ENCODE results near the gene ANTXR2. TPM values are rescaled to one million over a fixed set of nuclear protein-coding genes. Genes with fewer than 3 reads are reported as not detected.

The ANTXR2 gene
- polyA plus RNA-seq, 4 donors, result 3.6 to 41.7 (median 10.5) TPM

DNA sequence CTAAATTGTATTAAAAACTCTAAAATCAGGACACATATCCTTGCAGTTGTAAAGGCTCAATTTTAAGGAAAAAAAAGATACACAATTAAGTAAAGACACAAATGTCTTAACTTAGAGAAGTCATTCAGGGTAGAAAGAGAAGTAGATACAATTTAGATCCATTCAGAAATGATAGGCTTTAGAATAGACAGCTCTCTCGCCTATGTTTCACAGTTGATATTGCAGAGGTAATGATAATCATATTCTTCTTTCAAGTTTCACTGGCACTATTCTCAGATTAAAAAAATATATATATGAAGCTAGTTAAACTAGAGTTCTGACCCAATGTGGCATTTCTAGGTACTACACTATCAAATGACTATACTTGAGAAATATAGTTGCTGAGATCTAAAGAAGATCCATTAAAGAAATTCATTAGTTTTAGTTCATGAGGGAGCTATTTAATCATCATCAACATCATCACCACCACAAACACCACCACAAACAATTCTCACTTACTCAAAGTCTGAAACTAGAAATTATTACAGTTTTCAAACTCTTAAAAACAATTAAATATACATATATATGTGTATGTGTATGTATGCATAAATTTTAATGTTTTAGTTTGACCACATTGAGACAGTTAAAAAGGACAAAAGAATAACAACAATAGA lies 93.1 kb downstream of the ANTXR2 start:
- DNase-seq (no peak), FAIRE-seq (peak; percentile 73)
- Histone ChIP-seq H3K36me3 (ENCODE audit: control insufficient read depth in 3 of 3, insufficient read depth in 2 of 3, low read depth in 1 of 3, low read length in 3 of 3) (peaks cover 2 to 6% (median 4%) of the 10 kb centered on the region in 3 donors), H3K27me3 (ENCODE audit: control insufficient read depth in 3 of 3, insufficient read depth in 3 of 3, low read length in 3 of 3) (no peaks in the 10 kb centered on the region), H3K27ac (ENCODE audit: low read depth in 1 of 3, low read length in 2 of 3) (no peak overlapping the region), H3K4me1 (ENCODE audit: control insufficient read depth in 3 of 3, insufficient read depth in 2 of 3, low read depth in 1 of 3, low read length in 2 of 3) (no peaks in the 10 kb centered on the region), H3K4me3 (ENCODE audit: low read depth in 1 of 3, low read length in 3 of 3) (no peak overlapping the region), H3K9me3 (ENCODE audit: control insufficient read depth in 2 of 2, insufficient read depth in 1 of 2, low read depth in 1 of 2, low read length in 1 of 2) (no peaks in the 10 kb centered on the region)
- WGBS, 3 donors, result 89 to 97% (median 94%) methylated on average over 1 of the region's 1 CpG

DNA sequence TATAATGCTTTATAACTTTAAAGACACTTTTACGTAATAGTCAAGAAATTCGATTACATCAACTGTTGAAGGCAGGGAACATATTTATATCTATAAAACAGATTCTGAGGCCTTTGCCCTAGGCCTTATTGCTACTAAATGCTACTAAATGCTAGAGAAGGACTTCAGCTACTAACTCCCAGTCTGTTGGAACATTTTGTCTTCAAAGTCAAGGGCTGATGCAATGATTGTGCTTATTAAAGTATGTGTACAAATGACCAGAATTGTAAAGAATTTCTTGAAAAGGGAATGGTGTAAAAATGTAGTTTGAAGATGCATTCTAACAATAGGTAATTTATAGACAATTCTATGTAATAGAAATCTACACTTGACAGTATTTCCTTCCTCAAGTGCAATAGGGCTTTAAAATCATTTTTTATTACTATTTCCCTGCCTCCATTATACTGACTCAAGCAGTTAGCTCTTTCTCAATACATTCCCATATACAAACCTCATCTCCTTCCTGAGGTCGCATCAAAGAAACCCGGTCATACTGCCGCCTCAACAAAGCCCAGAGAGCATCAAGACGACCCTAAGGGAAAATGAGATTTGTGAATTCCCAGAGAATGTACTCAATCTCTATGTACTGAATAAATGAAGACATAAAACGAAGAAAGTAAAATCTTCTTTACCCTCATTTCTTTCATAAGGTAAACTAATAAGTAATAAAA lies 95.7 kb downstream of the ANTXR2 start:
- H3K27me3 ChIP-seq (ENCODE audit: control insufficient read depth in 3 of 3, insufficient read depth in 3 of 3, low read length in 3 of 3), result no peaks in the 10 kb centered on the region
- no peak overlapping the region for H3K4me3 ChIP-seq (ENCODE audit: low read depth in 1 of 3, low read length in 3 of 3)
- no peaks in the 10 kb centered on the region for H3K9me3 ChIP-seq (ENCODE audit: control insufficient read depth in 2 of 2, insufficient read depth in 1 of 2, low read depth in 1 of 2, low read length in 1 of 2)
- H3K36me3 ChIP-seq (ENCODE audit: control insufficient read depth in 3 of 3, insufficient read depth in 2 of 3, low read depth in 1 of 3, low read length in 3 of 3), result peaks cover 2 to 6% (median 4%) of the 10 kb centered on the region in 3 donors
- H3K27ac ChIP-seq (ENCODE audit: low read depth in 1 of 3, low read length in 2 of 3), result no peak overlapping the region
- 95 to 97% (median 95%) methylated on average over 7 of the region's 7 CpGs for WGBS, 3 donors
- H3K4me1 ChIP-seq (ENCODE audit: control insufficient read depth in 3 of 3, insufficient read depth in 2 of 3, low read depth in 1 of 3, low read length in 2 of 3), result no peaks in the 10 kb centered on the region
- FAIRE-seq (no peak), DNase-seq (no peak)

DNA sequence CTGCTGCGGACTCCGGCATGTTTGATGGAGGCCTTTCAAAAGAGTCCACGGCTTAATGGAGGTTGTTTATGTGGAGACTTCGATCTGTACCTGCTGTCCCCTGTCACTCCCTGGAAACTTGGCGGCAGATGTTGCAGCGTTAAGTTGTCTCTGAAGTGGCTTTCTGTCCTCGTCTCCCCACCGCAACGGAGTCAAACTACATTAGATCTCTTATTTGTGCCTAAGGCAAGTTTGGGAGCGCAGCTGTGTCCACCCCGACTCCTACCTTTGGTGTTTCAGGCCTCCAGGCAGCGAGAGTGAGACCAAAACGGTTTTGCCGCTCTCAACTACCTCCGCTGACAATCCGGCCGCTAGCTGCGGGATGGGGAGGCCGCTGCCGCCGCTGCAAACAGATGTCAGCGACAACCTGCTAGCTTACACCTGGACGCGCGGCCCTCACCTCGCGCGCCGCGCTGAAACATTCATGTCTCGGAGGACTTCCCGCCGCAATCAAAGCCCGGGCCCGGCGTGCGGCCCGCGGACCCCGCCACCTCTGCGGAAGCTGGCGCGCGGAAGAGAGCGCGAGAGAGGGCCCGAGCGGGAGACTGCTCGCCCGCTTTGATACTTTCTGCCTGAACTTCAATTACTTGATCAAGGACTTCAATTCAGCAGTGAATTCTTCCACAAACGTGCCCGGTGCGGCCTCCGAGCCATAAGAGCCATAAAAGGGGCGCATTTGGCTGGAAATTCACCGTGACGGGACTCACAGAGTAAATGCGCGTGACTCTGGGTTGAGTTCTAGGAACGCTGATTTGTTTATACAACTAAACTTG lies 108.4 kb downstream of the ANTXR2 start:
- Histone ChIP-seq H3K9me3 (ENCODE audit: control insufficient read depth in 2 of 2, insufficient read depth in 1 of 2, low read depth in 1 of 2, low read length in 1 of 2) (peaks cover 0 to 6% of the 10 kb centered on the region in 2 donors), H3K4me3 (ENCODE audit: low read depth in 1 of 3, low read length in 3 of 3) (peak overlapping the region in 1 of 3 donors; percentile 32), H3K27ac (ENCODE audit: low read depth in 1 of 3, low read length in 2 of 3) (peak overlapping the region in 1 of 3 donors; percentile 44), H3K27me3 (ENCODE audit: control insufficient read depth in 3 of 3, insufficient read depth in 3 of 3, low read length in 3 of 3) (peaks cover 0 to 11% (median 0%) of the 10 kb centered on the region in 3 donors), H3K4me1 (ENCODE audit: control insufficient read depth in 3 of 3, insufficient read depth in 2 of 3, low read depth in 1 of 3, low read length in 2 of 3) (no peaks in the 10 kb centered on the region), H3K36me3 (ENCODE audit: control insufficient read depth in 3 of 3, insufficient read depth in 2 of 3, low read depth in 1 of 3, low read length in 3 of 3) (peaks cover 2 to 8% (median 4%) of the 10 kb centered on the region in 3 donors)
- DNase-seq (peak in 1 of 2 donors; percentile 51), FAIRE-seq (no peak)
- WGBS, 3 donors, result 67 to 89% (median 84%) methylated on average over 60 of the region's 60 CpGs

DNA sequence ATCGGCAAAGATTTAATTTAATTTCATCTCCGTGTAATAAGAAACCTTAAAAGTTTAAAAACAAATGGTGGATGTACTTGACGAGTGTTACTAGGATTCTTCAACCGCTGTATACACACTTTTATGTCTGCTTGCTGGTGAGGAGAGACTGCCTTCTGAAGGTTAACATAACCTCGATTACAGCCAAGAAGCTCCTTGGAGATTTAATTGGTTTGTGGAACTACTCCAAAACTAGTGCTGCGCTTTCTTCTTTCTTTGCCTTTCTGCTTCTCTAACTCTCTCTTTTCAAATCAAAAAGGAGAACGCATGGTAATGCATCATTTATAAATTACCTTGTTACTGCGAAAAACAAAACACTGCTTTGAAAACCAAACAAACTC lies 109.0 kb downstream of the ANTXR2 start:
- FAIRE-seq, result no peak
- DNase-seq, result no peak
- Histone ChIP-seq H3K9me3 (ENCODE audit: control insufficient read depth in 2 of 2, insufficient read depth in 1 of 2, low read depth in 1 of 2, low read length in 1 of 2) (peaks cover 0 to 6% of the 10 kb centered on the region in 2 donors), H3K27me3 (ENCODE audit: control insufficient read depth in 3 of 3, insufficient read depth in 3 of 3, low read length in 3 of 3) (peaks cover 0 to 11% (median 0%) of the 10 kb centered on the region in 3 donors), H3K27ac (ENCODE audit: low read depth in 1 of 3, low read length in 2 of 3) (no peak overlapping the region), H3K4me3 (ENCODE audit: low read depth in 1 of 3, low read length in 3 of 3) (no peak overlapping the region), H3K4me1 (ENCODE audit: control insufficient read depth in 3 of 3, insufficient read depth in 2 of 3, low read depth in 1 of 3, low read length in 2 of 3) (no peaks in the 10 kb centered on the region), H3K36me3 (ENCODE audit: control insufficient read depth in 3 of 3, insufficient read depth in 2 of 3, low read depth in 1 of 3, low read length in 3 of 3) (peaks cover 2 to 8% (median 4%) of the 10 kb centered on the region in 3 donors)
- 92 to 94% (median 92%) methylated on average over 8 of the region's 8 CpGs for WGBS, 3 donors

DNA sequence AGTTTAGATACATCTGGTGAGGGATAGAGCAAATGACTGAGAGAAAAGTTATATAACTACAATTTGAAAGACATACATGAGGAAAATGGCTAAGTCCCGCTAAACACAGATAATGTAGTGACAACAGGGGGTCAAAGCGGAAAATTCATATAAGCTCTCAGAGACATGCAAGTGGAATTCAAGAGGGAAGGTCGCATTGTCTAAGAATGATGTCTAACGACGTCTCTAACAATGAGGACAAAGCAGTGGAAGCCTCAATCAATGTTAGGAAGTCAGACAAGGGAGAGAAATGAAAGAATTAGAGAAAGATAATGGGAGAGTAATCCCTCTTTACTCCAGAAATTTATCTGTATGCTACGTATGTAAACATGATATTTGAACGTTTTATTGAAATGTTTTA lies 113.4 kb downstream of the ANTXR2 start:
- WGBS, 3 donors, result 93 to 94% (median 94%) methylated on average over 7 of the region's 7 CpGs
- no peak for DNase-seq
- no peak overlapping the region for H3K4me3 ChIP-seq (ENCODE audit: low read depth in 1 of 3, low read length in 3 of 3)
- no peak for FAIRE-seq
- peaks cover 0 to 7% (median 0%) of the 10 kb centered on the region in 3 donors for H3K27me3 ChIP-seq (ENCODE audit: control insufficient read depth in 3 of 3, insufficient read depth in 3 of 3, low read length in 3 of 3)
- H3K9me3 ChIP-seq (ENCODE audit: control insufficient read depth in 2 of 2, insufficient read depth in 1 of 2, low read depth in 1 of 2, low read length in 1 of 2), result peaks cover 0 to 3% of the 10 kb centered on the region in 2 donors
- H3K4me1 ChIP-seq (ENCODE audit: control insufficient read depth in 3 of 3, insufficient read depth in 2 of 3, low read depth in 1 of 3, low read length in 2 of 3), result no peaks in the 10 kb centered on the region
- peaks cover 0 to 5% (median 3%) of the 10 kb centered on the region in 3 donors for H3K36me3 ChIP-seq (ENCODE audit: control insufficient read depth in 3 of 3, insufficient read depth in 2 of 3, low read depth in 1 of 3, low read length in 3 of 3)
- no peak overlapping the region for H3K27ac ChIP-seq (ENCODE audit: low read depth in 1 of 3, low read length in 2 of 3)

DNA sequence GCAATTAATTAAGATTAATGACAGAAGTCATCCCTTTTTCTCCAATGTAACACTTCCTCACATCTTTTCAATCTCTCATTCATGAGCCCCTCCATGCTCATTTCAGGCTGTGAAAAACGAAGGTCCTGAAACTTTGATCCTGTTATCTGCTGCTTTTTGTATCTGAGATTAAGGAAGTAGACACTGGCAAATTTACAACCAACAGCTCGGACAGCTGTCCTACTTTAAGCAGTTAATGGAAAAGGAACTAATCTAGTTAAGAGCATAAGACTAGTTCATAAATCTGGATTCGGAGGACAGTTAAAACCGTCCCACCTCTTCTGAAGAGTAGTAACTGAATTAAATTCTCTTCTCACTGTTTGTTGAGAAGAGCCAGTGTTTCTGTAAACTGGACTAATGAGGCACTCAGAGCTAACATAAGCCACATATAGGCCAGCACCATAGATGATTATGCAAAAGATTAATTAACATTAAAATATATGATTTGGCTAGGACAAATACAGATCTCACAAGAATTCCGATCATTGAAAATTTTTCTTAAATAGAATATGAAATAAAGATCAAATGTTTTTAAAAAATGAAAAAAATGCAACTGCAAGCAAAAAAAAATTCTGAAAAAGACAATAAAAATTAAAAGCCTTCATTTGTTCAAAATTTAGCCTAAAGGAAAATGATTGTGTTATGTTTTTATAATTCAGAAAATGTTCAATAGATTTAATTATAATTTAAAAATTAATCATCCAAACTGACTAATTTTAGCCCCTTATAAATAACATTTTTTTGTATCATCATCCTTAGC lies 114.4 kb downstream of the ANTXR2 start:
- no peaks in the 10 kb centered on the region for H3K36me3 ChIP-seq (ENCODE audit: control insufficient read depth in 3 of 3, insufficient read depth in 2 of 3, low read depth in 1 of 3, low read length in 3 of 3)
- no peaks in the 10 kb centered on the region for H3K27me3 ChIP-seq (ENCODE audit: control insufficient read depth in 3 of 3, insufficient read depth in 3 of 3, low read length in 3 of 3)
- no peaks in the 10 kb centered on the region for H3K4me1 ChIP-seq (ENCODE audit: control insufficient read depth in 3 of 3, insufficient read depth in 2 of 3, low read depth in 1 of 3, low read length in 2 of 3)
- H3K4me3 ChIP-seq (ENCODE audit: low read depth in 1 of 3, low read length in 3 of 3), result no peak overlapping the region
- FAIRE-seq (peak; percentile 83), DNase-seq (no peak)
- no peak overlapping the region for H3K27ac ChIP-seq (ENCODE audit: low read depth in 1 of 3, low read length in 2 of 3)
- H3K9me3 ChIP-seq (ENCODE audit: control insufficient read depth in 2 of 2, insufficient read depth in 1 of 2, low read depth in 1 of 2, low read length in 1 of 2), result no peaks in the 10 kb centered on the region
- 30 to 42% (median 37%) methylated on average over 5 of the region's 5 CpGs for WGBS, 3 donors

DNA sequence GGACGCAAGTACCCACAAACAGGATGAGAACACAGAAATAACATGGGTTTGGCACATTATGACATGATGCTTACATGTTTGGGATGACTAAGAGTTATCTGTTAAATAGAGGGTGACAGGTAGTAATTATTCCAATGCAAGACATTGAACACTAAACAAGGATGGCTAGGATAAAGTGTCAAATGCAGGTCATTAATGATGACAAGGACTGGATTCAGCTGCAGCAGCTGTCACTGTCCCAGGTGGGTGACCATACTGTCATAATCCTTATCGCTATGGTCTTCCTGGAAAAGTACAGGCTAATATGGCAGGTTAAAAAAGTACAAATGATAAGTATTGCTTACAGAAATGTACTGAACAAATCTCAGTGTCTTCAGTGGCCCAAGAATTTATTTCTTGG lies 123.9 kb downstream of the ANTXR2 start:
- Histone ChIP-seq H3K4me1 (ENCODE audit: control insufficient read depth in 3 of 3, insufficient read depth in 2 of 3, low read depth in 1 of 3, low read length in 2 of 3) (no peaks in the 10 kb centered on the region), H3K9me3 (ENCODE audit: control insufficient read depth in 2 of 2, insufficient read depth in 1 of 2, low read depth in 1 of 2, low read length in 1 of 2) (no peaks in the 10 kb centered on the region), H3K4me3 (ENCODE audit: low read depth in 1 of 3, low read length in 3 of 3) (no peak overlapping the region), H3K27me3 (ENCODE audit: control insufficient read depth in 3 of 3, insufficient read depth in 3 of 3, low read length in 3 of 3) (no peaks in the 10 kb centered on the region), H3K27ac (ENCODE audit: low read depth in 1 of 3, low read length in 2 of 3) (no peak overlapping the region), H3K36me3 (ENCODE audit: control insufficient read depth in 3 of 3, insufficient read depth in 2 of 3, low read depth in 1 of 3, low read length in 3 of 3) (no peaks in the 10 kb centered on the region)
- no peak for FAIRE-seq
- 95 to 98% (median 96%) methylated on average over 2 of the region's 2 CpGs for WGBS, 3 donors
- no peak for DNase-seq

DNA sequence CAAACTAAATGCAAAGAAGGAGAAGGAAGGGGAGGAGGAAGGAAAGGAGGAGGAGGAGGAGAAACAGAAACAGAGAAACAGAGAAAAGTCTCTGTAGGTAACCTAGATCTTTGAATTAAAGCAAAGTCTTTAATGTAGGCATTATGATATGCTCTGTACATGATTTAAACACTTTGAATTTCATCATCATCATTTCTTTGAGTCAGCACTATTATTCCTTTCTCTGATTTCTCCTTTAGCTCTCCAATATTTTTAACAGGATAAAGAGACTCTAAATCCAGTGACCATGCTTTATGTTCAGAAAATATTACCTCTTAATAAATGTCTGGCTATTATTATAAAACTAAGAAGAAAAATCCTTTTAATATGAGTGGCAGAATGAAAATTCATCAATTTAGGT lies 124.3 kb downstream of the ANTXR2 start:
- Histone ChIP-seq H3K36me3 (ENCODE audit: control insufficient read depth in 3 of 3, insufficient read depth in 2 of 3, low read depth in 1 of 3, low read length in 3 of 3) (no peaks in the 10 kb centered on the region), H3K4me3 (ENCODE audit: low read depth in 1 of 3, low read length in 3 of 3) (no peak overlapping the region), H3K27me3 (ENCODE audit: control insufficient read depth in 3 of 3, insufficient read depth in 3 of 3, low read length in 3 of 3) (no peaks in the 10 kb centered on the region), H3K4me1 (ENCODE audit: control insufficient read depth in 3 of 3, insufficient read depth in 2 of 3, low read depth in 1 of 3, low read length in 2 of 3) (no peaks in the 10 kb centered on the region), H3K27ac (ENCODE audit: low read depth in 1 of 3, low read length in 2 of 3) (no peak overlapping the region), H3K9me3 (ENCODE audit: control insufficient read depth in 2 of 2, insufficient read depth in 1 of 2, low read depth in 1 of 2, low read length in 1 of 2) (no peaks in the 10 kb centered on the region)
- FAIRE-seq (no peak), DNase-seq (no peak)

Data from small intestine (tissue), 7 donors.